Measurements from ENCODE around the gene RSPO4.

DNA sequence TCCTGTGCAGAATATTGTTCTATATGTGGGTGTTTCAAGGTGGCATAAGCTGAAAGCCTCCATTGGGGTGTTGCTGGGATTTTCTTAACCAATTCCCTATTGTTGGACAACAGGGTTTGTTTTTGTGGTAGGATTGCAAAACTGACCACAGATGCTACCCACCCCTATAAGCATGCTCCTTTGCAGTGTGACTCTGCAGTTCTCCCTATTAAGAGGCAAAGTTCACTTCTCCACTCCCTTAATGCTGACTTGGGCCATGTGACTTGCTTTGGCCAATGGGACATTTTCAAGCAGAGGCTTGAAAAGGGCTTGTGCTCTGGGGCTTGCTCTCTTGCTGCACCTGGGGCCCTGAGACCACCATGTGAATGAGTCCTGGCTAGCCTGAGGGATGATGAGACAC lies 77.5 kb downstream of the RSPO4 start:
- TF ChIP-seq, protein P1, sequence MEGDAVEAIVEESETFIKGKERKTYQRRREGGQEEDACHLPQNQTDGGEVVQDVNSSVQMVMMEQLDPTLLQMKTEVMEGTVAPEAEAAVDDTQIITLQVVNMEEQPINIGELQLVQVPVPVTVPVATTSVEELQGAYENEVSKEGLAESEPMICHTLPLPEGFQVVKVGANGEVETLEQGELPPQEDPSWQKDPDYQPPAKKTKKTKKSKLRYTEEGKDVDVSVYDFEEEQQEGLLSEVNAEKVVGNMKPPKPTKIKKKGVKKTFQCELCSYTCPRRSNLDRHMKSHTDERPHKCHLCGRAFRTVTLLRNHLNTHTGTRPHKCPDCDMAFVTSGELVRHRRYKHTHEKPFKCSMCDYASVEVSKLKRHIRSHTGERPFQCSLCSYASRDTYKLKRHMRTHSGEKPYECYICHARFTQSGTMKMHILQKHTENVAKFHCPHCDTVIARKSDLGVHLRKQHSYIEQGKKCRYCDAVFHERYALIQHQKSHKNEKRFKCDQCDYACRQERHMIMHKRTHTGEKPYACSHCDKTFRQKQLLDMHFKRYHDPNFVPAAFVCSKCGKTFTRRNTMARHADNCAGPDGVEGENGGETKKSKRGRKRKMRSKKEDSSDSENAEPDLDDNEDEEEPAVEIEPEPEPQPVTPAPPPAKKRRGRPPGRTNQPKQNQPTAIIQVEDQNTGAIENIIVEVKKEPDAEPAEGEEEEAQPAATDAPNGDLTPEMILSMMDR (IDR thresholded peaks at IDR 0.05; ENCODE audit: low read depth, low read length): no peak
- TF ChIP-seq EZH2phosphoT487 (IDR thresholded peaks at IDR 0.05; ENCODE audit: low read depth): no peak
